KMS-11 (cell line): ENCODE results near the gene CCNG2.

Experiments used
- H2AFZ ChIP-seq: fragments of 200-600 bp; sonication (generic); 2 replicates; pipeline ENCODE4 v1.6.1; 2016; ENCODE audit warnings: antibody characterized with exemption, mixed run types, low read depth
- H3K27ac ChIP-seq: fragments of 200-600 bp; sonication (generic); 2 replicates; pipeline ENCODE4 v1.6.1; 2016; ENCODE audit warnings: mild to moderate bottlenecking, mixed run types
- H3K27me3 ChIP-seq: fragments of 200-600 bp; sonication (generic); 2 replicates; pipeline ENCODE4 v1.6.1; 2017; ENCODE audit warnings: mild to moderate bottlenecking, low read depth, mixed run types, moderate library complexity; ENCODE audit not compliant: insufficient read depth
- H3K36me3 ChIP-seq: fragments of 200-600 bp; sonication (generic); 2 replicates; pipeline ENCODE4 v1.6.1; 2017; ENCODE audit warnings: mild to moderate bottlenecking, mixed run types; ENCODE audit not compliant: insufficient read depth
- H3K4me1 ChIP-seq: fragments of 200-600 bp; sonication (generic); 2 replicates; pipeline ENCODE4 v1.6.1; 2016; ENCODE audit warnings: mild to moderate bottlenecking, low read depth, mixed run types; ENCODE audit not compliant: poor library complexity, severe bottlenecking
- H3K4me2 ChIP-seq: fragments of 200-600 bp; sonication (generic); 2 replicates; pipeline ENCODE4 v1.7.0; 2016; ENCODE audit warnings: mild to moderate bottlenecking, mixed run types
- H3K4me3 ChIP-seq: fragments of 200-600 bp; sonication (generic); IDR thresholded peaks from 2 replicates; pipeline ENCODE4 v1.6.1; 2017; ENCODE audit warnings: low read depth, low read length, mixed read lengths; ENCODE audit not compliant: insufficient read depth
- H3K79me2 ChIP-seq: fragments of 200-600 bp; sonication (generic); 2 replicates; pipeline ENCODE4 v1.6.1; 2016; ENCODE audit warnings: low read depth, mixed run types; ENCODE audit not compliant: insufficient read depth
- H3K9ac ChIP-seq: fragments of 200-600 bp; sonication (generic); 2 replicates; pipeline ENCODE4 v1.6.1; 2016; ENCODE audit warnings: mild to moderate bottlenecking, mixed run types
- H4K20me1 ChIP-seq: fragments of 200-600 bp; sonication (generic); 2 replicates; pipeline ENCODE4 v1.6.1; 2016; ENCODE audit warnings: mild to moderate bottlenecking, mixed run types; ENCODE audit not compliant: insufficient read depth
- TF ChIP-seq, protein P1 (sequence below): fragments of 200-600 bp; sonication (generic); conservative IDR thresholded peaks from 2 replicates; pipeline ENCODE4 v1.6.1; 2017; ENCODE audit warnings: low read depth, mild to moderate bottlenecking, antibody characterized with exemption, low read length, moderate library complexity, mixed read lengths

CCNG2 gene

DNA sequence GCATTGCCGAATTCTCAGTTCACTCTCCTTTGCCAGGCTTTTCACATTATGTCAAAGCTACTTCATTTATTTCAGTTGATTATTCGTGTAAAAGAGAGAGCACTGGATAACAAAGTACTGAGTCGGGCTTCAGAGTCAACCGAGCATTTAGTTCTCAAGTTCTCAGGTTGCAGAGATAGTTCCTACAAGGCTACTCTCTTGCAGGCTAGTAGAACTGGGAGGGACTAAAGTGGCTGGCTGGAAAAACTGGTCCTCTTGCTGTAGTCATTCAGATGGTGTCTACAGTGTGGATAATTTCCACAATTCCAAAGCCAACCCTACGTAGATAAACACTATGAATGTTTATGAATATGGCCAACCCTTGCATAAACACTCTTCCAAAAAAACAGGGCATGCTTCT lies 4.6 kb upstream of the CCNG2 start:
- Histone ChIP-seq H3K9ac (no peak overlapping the region), H3K4me3 (no peak overlapping the region), H3K36me3 (no peaks in the 10 kb centered on the region), H4K20me1 (no peaks in the 10 kb centered on the region), H2AFZ (no peak overlapping the region), H3K4me2 (no peak overlapping the region; the same call in 1 of the 2 replicates), H3K27me3 (no peaks in the 10 kb centered on the region), H3K79me2 (no peaks in the 10 kb centered on the region), H3K4me1 (peaks cover 44% of the 10 kb centered on the region), H3K27ac (no peak overlapping the region)
- TF ChIP-seq, protein P1, sequence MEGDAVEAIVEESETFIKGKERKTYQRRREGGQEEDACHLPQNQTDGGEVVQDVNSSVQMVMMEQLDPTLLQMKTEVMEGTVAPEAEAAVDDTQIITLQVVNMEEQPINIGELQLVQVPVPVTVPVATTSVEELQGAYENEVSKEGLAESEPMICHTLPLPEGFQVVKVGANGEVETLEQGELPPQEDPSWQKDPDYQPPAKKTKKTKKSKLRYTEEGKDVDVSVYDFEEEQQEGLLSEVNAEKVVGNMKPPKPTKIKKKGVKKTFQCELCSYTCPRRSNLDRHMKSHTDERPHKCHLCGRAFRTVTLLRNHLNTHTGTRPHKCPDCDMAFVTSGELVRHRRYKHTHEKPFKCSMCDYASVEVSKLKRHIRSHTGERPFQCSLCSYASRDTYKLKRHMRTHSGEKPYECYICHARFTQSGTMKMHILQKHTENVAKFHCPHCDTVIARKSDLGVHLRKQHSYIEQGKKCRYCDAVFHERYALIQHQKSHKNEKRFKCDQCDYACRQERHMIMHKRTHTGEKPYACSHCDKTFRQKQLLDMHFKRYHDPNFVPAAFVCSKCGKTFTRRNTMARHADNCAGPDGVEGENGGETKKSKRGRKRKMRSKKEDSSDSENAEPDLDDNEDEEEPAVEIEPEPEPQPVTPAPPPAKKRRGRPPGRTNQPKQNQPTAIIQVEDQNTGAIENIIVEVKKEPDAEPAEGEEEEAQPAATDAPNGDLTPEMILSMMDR, result no peak

DNA sequence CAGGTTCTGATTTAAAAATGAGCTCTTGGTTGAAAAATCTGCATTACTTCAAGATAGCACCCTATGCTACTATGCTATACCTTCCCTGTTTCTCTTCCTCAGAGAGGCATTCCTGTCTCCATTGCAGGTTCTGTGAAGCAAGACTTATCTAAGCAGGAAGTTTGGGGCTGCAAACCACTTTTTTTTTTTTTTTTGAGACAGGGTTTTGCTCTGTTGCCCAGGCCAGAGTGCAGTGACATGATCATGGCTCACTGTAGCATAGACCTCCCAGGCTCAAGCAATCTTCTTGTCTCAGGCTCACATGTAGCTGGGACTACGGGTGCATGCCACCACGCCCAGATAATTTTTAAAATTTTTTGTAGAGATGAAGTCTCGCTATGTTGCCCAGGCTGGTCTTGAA lies 4.0 kb upstream of the CCNG2 start:
- no peak overlapping the region for H3K4me2 ChIP-seq
- no peaks in the 10 kb centered on the region for H3K27me3 ChIP-seq
- H3K79me2 ChIP-seq, result no peaks in the 10 kb centered on the region
- no peak overlapping the region for H3K27ac ChIP-seq
- H3K36me3 ChIP-seq, result no peaks in the 10 kb centered on the region
- H3K4me3 ChIP-seq, result no peak overlapping the region
- no peak overlapping the region for H2AFZ ChIP-seq
- H3K9ac ChIP-seq, result no peak overlapping the region
- TF ChIP-seq, protein P1, result no peak
- no peaks in the 10 kb centered on the region for H4K20me1 ChIP-seq
- peaks cover 40% of the 10 kb centered on the region for H3K4me1 ChIP-seq

DNA sequence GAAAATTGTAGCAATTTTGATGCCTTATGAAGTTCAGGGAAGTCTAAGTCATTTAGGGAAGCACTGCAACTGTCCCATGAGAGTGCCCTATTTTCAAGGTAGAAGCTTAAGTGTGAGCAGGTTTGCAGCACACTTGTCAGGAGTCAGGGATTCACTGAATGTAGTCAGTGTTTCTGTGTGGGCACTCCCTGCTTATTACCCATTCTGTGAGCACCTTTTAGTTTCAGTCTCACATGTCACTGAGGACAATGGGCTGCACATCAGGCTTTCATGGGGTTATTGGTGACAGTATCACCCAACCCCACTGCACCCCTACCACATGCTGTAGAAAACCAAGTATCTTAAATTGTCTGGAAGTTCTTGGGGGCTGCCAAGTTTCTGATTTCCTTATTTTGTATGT lies 2.9 kb upstream of the CCNG2 start:
- H3K9ac ChIP-seq, result peak overlapping the region; percentile 5; the same call in 1 of the 2 replicates
- peak overlapping the region; percentile 15; the same call in 1 of the 2 replicates for H2AFZ ChIP-seq
- no peak overlapping the region for H3K4me3 ChIP-seq
- no peaks in the 10 kb centered on the region for H3K36me3 ChIP-seq
- peak overlapping the region; percentile 33; the same call in 1 of the 2 replicates for H3K27ac ChIP-seq
- H3K79me2 ChIP-seq, result no peaks in the 10 kb centered on the region
- no peaks in the 10 kb centered on the region for H3K27me3 ChIP-seq
- peaks cover 49% of the 10 kb centered on the region for H3K4me1 ChIP-seq
- TF ChIP-seq, protein P1, result no peak
- peak overlapping the region; percentile 56 for H3K4me2 ChIP-seq
- H4K20me1 ChIP-seq, result no peaks in the 10 kb centered on the region

DNA sequence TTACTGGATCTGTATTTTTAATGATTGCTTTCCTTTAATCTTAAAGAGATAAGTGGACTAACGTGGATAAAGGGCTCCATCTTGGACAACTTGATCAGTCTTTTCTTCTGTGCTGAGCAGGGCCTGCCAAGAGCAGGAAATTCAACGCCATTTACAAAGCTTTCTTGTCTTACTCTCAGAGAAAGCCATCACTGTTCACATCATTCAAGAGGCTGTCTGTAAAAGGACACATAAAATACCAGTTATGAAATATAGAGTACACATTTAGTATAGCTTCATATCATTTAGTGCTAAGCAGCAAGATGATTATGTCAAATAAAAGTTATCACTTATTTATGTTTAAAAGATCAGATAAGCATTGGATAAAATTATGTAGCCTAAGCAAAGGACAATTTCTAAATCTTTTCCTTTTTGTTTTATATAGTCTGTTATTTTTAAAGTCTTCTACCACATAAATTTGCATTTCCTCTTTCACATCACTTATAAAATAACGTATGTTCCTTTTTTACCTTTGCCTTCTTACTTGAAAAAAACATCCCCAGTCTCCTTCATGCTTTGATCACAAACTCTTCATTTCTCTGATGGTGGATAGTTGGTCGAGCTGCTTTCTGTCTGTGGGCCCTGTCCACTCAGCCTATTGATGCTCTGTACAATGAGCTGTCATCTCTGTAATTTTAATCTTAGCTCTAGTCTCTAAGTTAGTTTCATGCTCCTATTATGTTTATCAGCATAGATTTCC lies 2.1 kb upstream of the CCNG2 start:
- H3K4me2 ChIP-seq, result peak overlapping the region; percentile 56; the same call in 1 of the 2 replicates
- H2AFZ ChIP-seq, result 0 out of 2 replicates have a peak overlapping the region, but pooled peaks have one; percentile 15
- H3K27me3 ChIP-seq, result no peaks in the 10 kb centered on the region
- TF ChIP-seq, protein P1, result no peak
- no peaks in the 10 kb centered on the region for H3K36me3 ChIP-seq
- no peak overlapping the region for H3K4me3 ChIP-seq
- no peak overlapping the region for H3K9ac ChIP-seq
- no peaks in the 10 kb centered on the region for H3K79me2 ChIP-seq
- no peak overlapping the region for H3K27ac ChIP-seq
- H3K4me1 ChIP-seq, result peaks cover 53% of the 10 kb centered on the region
- no peaks in the 10 kb centered on the region for H4K20me1 ChIP-seq
